HepG2 (cell line): ENCODE measurements around the gene BARX2. TPM values are rescaled to one million over a fixed set of nuclear protein-coding genes. Genes with fewer than 3 reads are reported as not detected.

Experiments used
- ATAC-seq: fragments of 200-7000 bp; cut with Tn5 transposase; 3 replicates; pipeline ENCODE4 v1.9.1; 2020; ENCODE audit warnings: mild to moderate bottlenecking, moderate library complexity
- BruUV-seq: library from RNA; stranded (reverse); fragments of 400-500 nt; replicated peaks from 2 replicates; lab custom pipeline; 2021; lab: Mats Ljungman, UMichigan
- CTCF ChIA-PET: fragments of 300-600 bp; formaldehyde crosslinking; extraction: SDS; loops from one replicate; lab custom pipeline; 2021; ENCODE audit warnings: low total read pairs, inconsistent platforms, low intra/inter-chr PET ratio; lab: Yijun Ruan, JAX
- POLR2A ChIA-PET: fragments of 350-600 bp; sonication (Branson Sonifier 250); formaldehyde crosslinking; loops from one replicate; lab custom pipeline; 2020; ENCODE audit warnings: antibody characterized with exemption, inconsistent platforms; lab: Yijun Ruan, JAX
- DNase-seq: peaks from one replicate; pipeline ENCODE4 v3.0.0-alpha.2; 2015; ENCODE audit warnings: low spot score
- FAIRE-seq: peaks from 3 replicates; lab custom pipeline; 2011; peaks lifted over from hg19 to GRCh38; lab: Jason Lieb, UNC
- H2AFZ ChIP-seq: one replicate; pipeline ENCODE4 v1.6.1; 2011; ENCODE audit warnings: low read length, inconsistent platforms
- H3K27ac ChIP-seq: fragments of 300-600 bp; 3 replicates; pipeline ENCODE4 v1.8.0; 2011; ENCODE audit warnings: mixed run types, mild to moderate bottlenecking, mixed read lengths, low read length, inconsistent platforms; ENCODE audit not compliant: insufficient read depth; ENCODE audit errors: extremely low read length
- H3K27me3 ChIP-seq, 2 experiments: fragments of 200-600 bp in 1 of 2; 2 replicates in 1 of 2; 3 replicates in 1 of 2; pipeline versions ENCODE4 v1.6.0 to v1.8.0; 2011; ENCODE audit warnings: low read length in 2 of 2, mild to moderate bottlenecking in 2 of 2, moderate library complexity in 2 of 2, inconsistent platforms in 1 of 2; ENCODE audit not compliant: insufficient read depth in 2 of 2, control insufficient read depth in 1 of 2
- H3K36me3 ChIP-seq, 2 experiments: fragments of 200-600 bp in 1 of 2; replicated peaks in 1 of 2; 2 replicates in 1 of 2; 3 replicates in 1 of 2; pipeline versions ENCODE4 v1.5.1 to v1.8.0; 2011; ENCODE audit warnings: low read length in 2 of 2, inconsistent platforms in 1 of 2; ENCODE audit not compliant: insufficient read depth in 2 of 2, control insufficient read depth in 1 of 2
- H3K4me1 ChIP-seq: 2 replicates; pipeline ENCODE4 v1.5.1; 2012; ENCODE audit warnings: low read length, inconsistent platforms; ENCODE audit not compliant: insufficient read depth
- H3K4me2 ChIP-seq: 2 replicates; pipeline ENCODE4 v1.6.0; 2011; ENCODE audit warnings: low read depth, low read length, inconsistent platforms
- H3K4me3 ChIP-seq, 3 experiments: fragments of 200-600 bp in 1 of 3; sonication (generic), shearing (Covaris generic) in 1 of 3; replicated peaks in 1 of 3; 2 replicates each; pipeline ENCODE4 v1.5.1; 2011 to 2016; ENCODE audit warnings: low read length in 3 of 3, inconsistent platforms in 2 of 3, low read depth in 2 of 3, mild to moderate bottlenecking in 2 of 3, control low read depth in 1 of 3, mixed read lengths in 1 of 3; ENCODE audit not compliant: insufficient read depth in 1 of 3
- H3K79me2 ChIP-seq: one replicate; pipeline ENCODE4 v1.6.1; 2011; ENCODE audit warnings: low read length, inconsistent platforms; ENCODE audit not compliant: insufficient read depth
- H3K9ac ChIP-seq: 2 replicates; pipeline ENCODE4 v1.6.0; 2011; ENCODE audit warnings: mild to moderate bottlenecking, low read depth, low read length, inconsistent platforms; ENCODE audit not compliant: insufficient read depth
- H3K9me3 ChIP-seq: 2 replicates; pipeline ENCODE4 v1.5.1; 2012; ENCODE audit warnings: mild to moderate bottlenecking, low read length
- H4K20me1 ChIP-seq: 2 replicates; pipeline ENCODE4 v1.6.0; 2011; ENCODE audit warnings: inconsistent platforms, mild to moderate bottlenecking, low read length, moderate library complexity; ENCODE audit not compliant: insufficient read depth
- AHR ChIP-seq: IDR thresholded peaks from 2 replicates; pipeline ENCODE4 v1.6.1; 2018; ENCODE audit warnings: missing genetic modification reagents, missing compliant biosample characterization
- CHD2 ChIP-seq: IDR thresholded peaks from 2 replicates; pipeline ENCODE4 v1.6.1; 2011; ENCODE audit warnings: low read depth, low read length, improper control_type of control experiment
- FOXJ3 ChIP-seq: sonication (generic); formaldehyde crosslinking; IDR thresholded peaks from 2 replicates; pipeline ENCODE4 v1.4.0; 2020; ENCODE audit warnings: missing genetic modification reagents, mild to moderate bottlenecking, borderline replicate concordance
- HOXA3 ChIP-seq: sonication (generic); formaldehyde crosslinking; IDR thresholded peaks from 2 replicates; pipeline ENCODE4 v1.5.0; 2020; ENCODE audit warnings: missing genetic modification reagents
- HOXA5 ChIP-seq: sonication (generic); formaldehyde crosslinking; IDR thresholded peaks from 2 replicates; pipeline ENCODE4 v1.4.0; 2020; ENCODE audit warnings: missing genetic modification reagents
- IKZF4 ChIP-seq: sonication (generic); formaldehyde crosslinking; IDR thresholded peaks from 2 replicates; pipeline ENCODE4 v1.5.1; 2020; ENCODE audit warnings: borderline replicate concordance, mild to moderate bottlenecking, low read depth, missing genetic modification reagents; ENCODE audit errors: not compliant biosample characterization
- ZFX ChIP-seq: sonication (generic); formaldehyde crosslinking; IDR thresholded peaks from 2 replicates; pipeline ENCODE4 v1.4.0; 2020; ENCODE audit warnings: mild to moderate bottlenecking, low read depth, missing genetic modification reagents, moderate library complexity
- WGBS: methylation state at CpG from one replicate; pipeline ENCODE4 v1.1.6; 2017; ENCODE audit warnings: low lambda C conversion rate; 5-methylcytosine and 5-hydroxymethylcytosine counted together
- in situ Hi-C: cut with HindIII; loops from 2 replicates; pipeline ENCODE4 v1.10.0; 2017; ENCODE audit warnings: low pct_unique_long_range_greater_than_20kb; ENCODE audit not compliant: extremely low pct_ligation_motif_present
- intact Hi-C: fragments of 100-400 bp; cut with micrococcal nuclease; formaldehyde crosslinking; loops from one replicate; pipeline ENCODE4 v1.10.0; 2022; ENCODE audit not compliant: unreplicated experiment
- polyA plus RNA-seq, 8 experiments: library from polyadenylated mRNA; depleted of rRNA in 3 of 8; stranded (reverse) in 7 of 8; unstranded in 1 of 8; fragments of >200 nt; fragmentation: Illumina TruSeq in 4 of 8; extraction: Trizol in 4 of 8; gene quantifications; 2 replicates each; pipeline versions ENCODE4 v1.2.1 to v1.2.3, GENCODE V29; 2011 to 2016; ENCODE audit warnings: low read depth in 4 of 8, missing spikeins in 1 of 8, mixed read lengths in 1 of 8; ENCODE audit not compliant: insufficient read depth in 1 of 8
- total RNA-seq, 5 experiments: library from RNA; depleted of rRNA; stranded (reverse); fragments of >200 nt; fragmentation: Illumina TruSeq; extraction: Trizol; gene quantifications; 2 replicates each; pipeline ENCODE4 v1.2.3, GENCODE V29; 2016; ENCODE audit warnings: low read depth in 1 of 5
- TF ChIP-seq, protein P1 (sequence below): sonication (generic); formaldehyde crosslinking; IDR thresholded peaks from 2 replicates; pipeline ENCODE4 v1.4.0; 2020; ENCODE audit warnings: missing genetic modification reagents
- TF ChIP-seq, protein P2 (sequence below): sonication (generic); formaldehyde crosslinking; IDR thresholded peaks from 2 replicates; pipeline ENCODE4 v1.4.0; 2020; ENCODE audit warnings: missing genetic modification reagents, mild to moderate bottlenecking, borderline replicate concordance
- TF ChIP-seq, protein P3 (sequence below): sonication (generic); formaldehyde crosslinking; IDR thresholded peaks from 2 replicates; pipeline ENCODE4 v1.4.0; 2020; ENCODE audit warnings: mild to moderate bottlenecking, missing genetic modification reagents
- TF ChIP-seq, protein P4 (sequence below): sonication (generic); formaldehyde crosslinking; IDR thresholded peaks from 2 replicates; pipeline ENCODE4 v1.9.0; 2021; ENCODE audit warnings: missing genetic modification reagents, borderline replicate concordance

BARX2 gene
- total and polyA plus RNA-seq, 2 of the 13 experiments (the other 11 are each of a cell fraction or from before 2014, with no cell fraction given): not detected

DNA sequence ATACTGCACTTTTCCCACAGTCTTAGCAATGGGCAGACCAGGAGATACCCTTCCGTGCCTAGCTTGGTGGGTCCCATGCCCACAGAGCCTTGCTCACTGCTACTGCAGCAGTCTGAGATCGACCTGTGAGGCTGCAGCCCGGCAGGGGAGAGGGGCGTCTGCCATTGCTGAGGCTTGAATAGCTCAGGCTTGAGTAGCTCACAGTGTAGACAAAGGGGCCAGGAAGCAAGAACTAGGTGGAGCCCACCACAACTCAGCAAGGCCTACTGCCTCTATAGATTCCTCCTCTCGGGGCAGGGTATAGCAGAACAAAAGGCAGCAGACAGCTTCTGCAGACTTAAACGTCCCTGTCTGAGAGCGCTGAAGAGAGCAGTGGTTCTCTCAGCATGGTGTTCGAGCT lies 118.1 kb downstream of the BARX2 start:
- Histone ChIP-seq H3K9ac (no peak overlapping the region), H3K4me3 (no peak overlapping the region), H2AFZ (no peak overlapping the region), H3K4me2 (no peak overlapping the region), H3K27ac (no peak overlapping the region), H3K27me3 (no peaks in the 10 kb centered on the region; a peak in 1 of 5 replicates), H3K36me3 (no peaks in the 10 kb centered on the region), H3K4me1 (no peaks in the 10 kb centered on the region), H3K9me3 (no peaks in the 10 kb centered on the region), H4K20me1 (no peaks in the 10 kb centered on the region), H3K79me2 (no peaks in the 10 kb centered on the region)
- intact Hi-C loops (no loop called here), in situ Hi-C loops (no loop called here)
- ChIA-PET CTCF (no interaction called here), POLR2A (no interaction called here)
- no peak for FAIRE-seq
- ATAC-seq: no peak
- BruUV-seq: no TSS peak
- TF ChIP-seq HOXA3 (CRISPR knock-in tag): no peak
- TF ChIP-seq ZFX: no peak
- TF ChIP-seq, protein P1, sequence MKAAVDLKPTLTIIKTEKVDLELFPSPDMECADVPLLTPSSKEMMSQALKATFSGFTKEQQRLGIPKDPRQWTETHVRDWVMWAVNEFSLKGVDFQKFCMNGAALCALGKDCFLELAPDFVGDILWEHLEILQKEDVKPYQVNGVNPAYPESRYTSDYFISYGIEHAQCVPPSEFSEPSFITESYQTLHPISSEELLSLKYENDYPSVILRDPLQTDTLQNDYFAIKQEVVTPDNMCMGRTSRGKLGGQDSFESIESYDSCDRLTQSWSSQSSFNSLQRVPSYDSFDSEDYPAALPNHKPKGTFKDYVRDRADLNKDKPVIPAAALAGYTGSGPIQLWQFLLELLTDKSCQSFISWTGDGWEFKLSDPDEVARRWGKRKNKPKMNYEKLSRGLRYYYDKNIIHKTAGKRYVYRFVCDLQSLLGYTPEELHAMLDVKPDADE (CRISPR knock-in tag): no peak
- TF ChIP-seq, protein P2, sequence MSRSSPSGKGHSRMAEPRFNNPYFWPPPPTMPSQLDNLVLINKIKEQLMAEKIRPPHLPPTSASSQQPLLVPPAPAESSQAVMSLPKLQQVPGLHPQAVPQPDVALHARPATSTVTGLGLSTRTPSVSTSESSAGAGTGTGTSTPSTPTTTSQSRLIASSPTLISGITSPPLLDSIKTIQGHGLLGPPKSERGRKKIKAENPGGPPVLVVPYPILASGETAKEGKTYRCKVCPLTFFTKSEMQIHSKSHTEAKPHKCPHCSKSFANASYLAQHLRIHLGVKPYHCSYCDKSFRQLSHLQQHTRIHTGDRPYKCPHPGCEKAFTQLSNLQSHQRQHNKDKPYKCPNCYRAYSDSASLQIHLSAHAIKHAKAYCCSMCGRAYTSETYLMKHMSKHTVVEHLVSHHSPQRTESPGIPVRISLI (CRISPR knock-in tag): no peak
- TF ChIP-seq AHR (CRISPR knock-in tag): no peak
- TF ChIP-seq, protein P3, sequence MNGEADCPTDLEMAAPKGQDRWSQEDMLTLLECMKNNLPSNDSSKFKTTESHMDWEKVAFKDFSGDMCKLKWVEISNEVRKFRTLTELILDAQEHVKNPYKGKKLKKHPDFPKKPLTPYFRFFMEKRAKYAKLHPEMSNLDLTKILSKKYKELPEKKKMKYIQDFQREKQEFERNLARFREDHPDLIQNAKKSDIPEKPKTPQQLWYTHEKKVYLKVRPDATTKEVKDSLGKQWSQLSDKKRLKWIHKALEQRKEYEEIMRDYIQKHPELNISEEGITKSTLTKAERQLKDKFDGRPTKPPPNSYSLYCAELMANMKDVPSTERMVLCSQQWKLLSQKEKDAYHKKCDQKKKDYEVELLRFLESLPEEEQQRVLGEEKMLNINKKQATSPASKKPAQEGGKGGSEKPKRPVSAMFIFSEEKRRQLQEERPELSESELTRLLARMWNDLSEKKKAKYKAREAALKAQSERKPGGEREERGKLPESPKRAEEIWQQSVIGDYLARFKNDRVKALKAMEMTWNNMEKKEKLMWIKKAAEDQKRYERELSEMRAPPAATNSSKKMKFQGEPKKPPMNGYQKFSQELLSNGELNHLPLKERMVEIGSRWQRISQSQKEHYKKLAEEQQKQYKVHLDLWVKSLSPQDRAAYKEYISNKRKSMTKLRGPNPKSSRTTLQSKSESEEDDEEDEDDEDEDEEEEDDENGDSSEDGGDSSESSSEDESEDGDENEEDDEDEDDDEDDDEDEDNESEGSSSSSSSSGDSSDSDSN: no peak
- TF ChIP-seq FOXJ3 (CRISPR knock-in tag): no peak
- TF ChIP-seq IKZF4: no peak
- TF ChIP-seq HOXA5 (CRISPR knock-in tag): no peak
- TF ChIP-seq CHD2: no peak
- TF ChIP-seq, protein P4, sequence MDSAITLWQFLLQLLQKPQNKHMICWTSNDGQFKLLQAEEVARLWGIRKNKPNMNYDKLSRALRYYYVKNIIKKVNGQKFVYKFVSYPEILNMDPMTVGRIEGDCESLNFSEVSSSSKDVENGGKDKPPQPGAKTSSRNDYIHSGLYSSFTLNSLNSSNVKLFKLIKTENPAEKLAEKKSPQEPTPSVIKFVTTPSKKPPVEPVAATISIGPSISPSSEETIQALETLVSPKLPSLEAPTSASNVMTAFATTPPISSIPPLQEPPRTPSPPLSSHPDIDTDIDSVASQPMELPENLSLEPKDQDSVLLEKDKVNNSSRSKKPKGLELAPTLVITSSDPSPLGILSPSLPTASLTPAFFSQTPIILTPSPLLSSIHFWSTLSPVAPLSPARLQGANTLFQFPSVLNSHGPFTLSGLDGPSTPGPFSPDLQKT (CRISPR knock-in tag): no peak
- DNase-seq: no peak
- WGBS: 8% methylated on average over 6 of the region's 8 CpGs
